ENCODE measurements around the gene CLIC1. TPM values are rescaled to one million over a fixed set of nuclear protein-coding genes. Genes with fewer than 3 reads are reported as not detected.

CLIC1 gene
- total and polyA plus RNA-seq, 7 donors = 172 to 668 (median 251) TPM

DNA sequence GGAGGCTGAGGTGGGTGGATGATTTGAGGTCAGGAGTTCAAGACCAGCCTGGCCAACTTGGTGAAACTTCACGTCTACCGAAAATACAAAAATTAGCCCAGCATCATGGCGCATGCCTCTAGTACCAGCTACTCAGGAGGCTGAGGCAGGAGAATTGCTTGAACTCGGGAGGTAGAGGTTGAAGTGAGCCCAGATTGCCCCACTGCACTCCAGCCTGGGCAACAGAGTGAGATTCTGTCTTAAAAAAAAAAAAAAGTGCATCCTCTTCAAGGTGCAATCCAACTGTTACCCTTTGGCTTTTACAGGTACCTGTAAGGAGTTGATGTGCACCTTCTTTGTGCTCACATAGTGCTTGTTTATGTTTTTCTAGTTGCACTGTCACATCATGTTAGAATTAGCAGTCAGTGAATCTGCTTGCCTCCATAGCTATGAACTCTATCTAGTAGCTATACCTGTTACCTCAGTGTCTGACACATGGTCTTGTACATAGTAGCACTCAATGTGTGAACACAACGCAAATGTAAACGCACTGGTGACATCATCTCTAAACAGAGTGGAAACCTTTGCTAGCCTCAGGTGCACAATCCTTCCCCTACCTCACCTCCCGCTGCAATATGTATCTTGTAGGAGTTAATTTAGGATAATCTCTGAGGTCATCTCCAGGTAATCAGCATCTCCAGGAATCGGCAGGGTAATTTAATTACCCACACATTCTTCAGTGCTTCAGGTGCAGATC, 13.1 kb upstream of the CLIC1 start:
- intact Hi-C loops (cut with DNase I) = no loop called here
- H3K4me3 ChIP-seq = no peak overlapping the region
- 85 to 94% methylated on average over 8 of the region's 8 CpGs for WGBS, 2 donors
- no peaks in the 10 kb centered on the region for H3K27me3 ChIP-seq
- no peaks in the 10 kb centered on the region for H3K9me3 ChIP-seq
- H3K4me1 ChIP-seq = peaks cover 0 to 14% (median 6%) of the 10 kb centered on the region in 4 donors
- TF ChIP-seq POLR2A (IDR thresholded peaks at IDR 0.05) (no peak), POLR2AphosphoS5 (IDR thresholded peaks at IDR 0.05) (no peak), EP300 (IDR thresholded peaks at IDR 0.05) (no peak)
- TF ChIP-seq, protein P1, sequence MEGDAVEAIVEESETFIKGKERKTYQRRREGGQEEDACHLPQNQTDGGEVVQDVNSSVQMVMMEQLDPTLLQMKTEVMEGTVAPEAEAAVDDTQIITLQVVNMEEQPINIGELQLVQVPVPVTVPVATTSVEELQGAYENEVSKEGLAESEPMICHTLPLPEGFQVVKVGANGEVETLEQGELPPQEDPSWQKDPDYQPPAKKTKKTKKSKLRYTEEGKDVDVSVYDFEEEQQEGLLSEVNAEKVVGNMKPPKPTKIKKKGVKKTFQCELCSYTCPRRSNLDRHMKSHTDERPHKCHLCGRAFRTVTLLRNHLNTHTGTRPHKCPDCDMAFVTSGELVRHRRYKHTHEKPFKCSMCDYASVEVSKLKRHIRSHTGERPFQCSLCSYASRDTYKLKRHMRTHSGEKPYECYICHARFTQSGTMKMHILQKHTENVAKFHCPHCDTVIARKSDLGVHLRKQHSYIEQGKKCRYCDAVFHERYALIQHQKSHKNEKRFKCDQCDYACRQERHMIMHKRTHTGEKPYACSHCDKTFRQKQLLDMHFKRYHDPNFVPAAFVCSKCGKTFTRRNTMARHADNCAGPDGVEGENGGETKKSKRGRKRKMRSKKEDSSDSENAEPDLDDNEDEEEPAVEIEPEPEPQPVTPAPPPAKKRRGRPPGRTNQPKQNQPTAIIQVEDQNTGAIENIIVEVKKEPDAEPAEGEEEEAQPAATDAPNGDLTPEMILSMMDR (IDR thresholded peaks at IDR 0.05) = no peak
- DNase-seq = no peak
- H3K27ac ChIP-seq = no peak overlapping the region
- no peaks in the 10 kb centered on the region for H3K36me3 ChIP-seq

DNA sequence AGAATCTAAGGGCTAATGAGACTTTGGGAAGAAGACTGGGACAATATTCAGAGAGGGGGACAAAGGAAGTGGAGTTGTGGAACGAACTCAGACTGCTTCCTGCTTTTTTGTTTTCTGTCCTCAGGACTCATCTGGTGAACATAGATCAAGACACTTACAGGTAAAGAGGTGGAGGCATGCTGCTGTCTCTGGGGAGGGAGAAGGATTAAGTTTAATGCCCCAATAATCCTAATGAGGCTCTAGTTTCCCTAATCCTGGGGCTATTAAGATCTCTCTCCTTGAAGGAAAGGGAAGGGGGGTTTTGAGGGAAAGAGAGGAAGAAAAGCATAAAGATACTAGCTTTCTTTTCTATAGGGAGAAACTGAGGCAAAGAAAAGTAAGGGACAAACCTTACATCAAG, 8.1 kb upstream of the CLIC1 start:
- WGBS, 2 donors = 68 to 76% methylated on average over 1 of the region's 1 CpG
- H3K4me3 ChIP-seq = no peak overlapping the region
- no peak for DNase-seq
- no peak for TF ChIP-seq POLR2A (IDR thresholded peaks at IDR 0.05)
- no peak for TF ChIP-seq POLR2AphosphoS5 (IDR thresholded peaks at IDR 0.05)
- TF ChIP-seq, protein P1 (IDR thresholded peaks at IDR 0.05) = no peak
- TF ChIP-seq EP300 (IDR thresholded peaks at IDR 0.05) = no peak
- no peak overlapping the region for H3K27ac ChIP-seq
- intact Hi-C loops (cut with DNase I) = no loop called here
- H3K4me1 ChIP-seq = peaks cover 0 to 27% (median 16%) of the 10 kb centered on the region in 4 donors
- no peaks in the 10 kb centered on the region for H3K27me3 ChIP-seq
- no peaks in the 10 kb centered on the region for H3K36me3 ChIP-seq
- no peaks in the 10 kb centered on the region for H3K9me3 ChIP-seq

DNA sequence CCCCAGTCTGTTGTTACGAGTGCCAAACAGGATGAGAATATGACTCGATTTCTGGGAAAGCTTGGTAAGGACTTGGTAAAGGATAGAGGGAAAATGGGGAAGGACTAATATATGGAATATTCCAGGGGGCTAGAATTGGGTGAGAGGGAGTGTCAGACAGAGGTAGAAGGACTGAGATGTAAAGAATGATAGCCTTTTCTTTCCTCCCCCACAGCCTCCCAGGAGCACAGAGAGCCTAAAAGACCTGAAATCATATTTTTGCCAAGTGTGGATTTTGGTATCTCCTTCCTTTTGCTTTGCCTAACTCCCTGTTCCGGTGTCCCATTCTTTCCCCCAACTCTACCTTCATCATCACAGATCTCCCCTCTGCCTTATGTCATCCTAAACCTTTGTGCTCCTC, 6.6 kb upstream of the CLIC1 start:
- Histone ChIP-seq H3K27me3 (no peaks in the 10 kb centered on the region), H3K27ac (no peak overlapping the region), H3K4me3 (no peak overlapping the region), H3K36me3 (no peaks in the 10 kb centered on the region), H3K4me1 (peaks cover 0 to 33% (median 21%) of the 10 kb centered on the region in 4 donors), H3K9me3 (no peaks in the 10 kb centered on the region)
- TF ChIP-seq EP300 (IDR thresholded peaks at IDR 0.05) = no peak
- no peak for TF ChIP-seq POLR2A (IDR thresholded peaks at IDR 0.05)
- whole genome bisulfite sequencing, 2 donors = 92 to 96% methylated on average over 3 of the region's 3 CpGs
- no peak for DNase-seq
- intact Hi-C loops (cut with DNase I) = no loop called here

DNA sequence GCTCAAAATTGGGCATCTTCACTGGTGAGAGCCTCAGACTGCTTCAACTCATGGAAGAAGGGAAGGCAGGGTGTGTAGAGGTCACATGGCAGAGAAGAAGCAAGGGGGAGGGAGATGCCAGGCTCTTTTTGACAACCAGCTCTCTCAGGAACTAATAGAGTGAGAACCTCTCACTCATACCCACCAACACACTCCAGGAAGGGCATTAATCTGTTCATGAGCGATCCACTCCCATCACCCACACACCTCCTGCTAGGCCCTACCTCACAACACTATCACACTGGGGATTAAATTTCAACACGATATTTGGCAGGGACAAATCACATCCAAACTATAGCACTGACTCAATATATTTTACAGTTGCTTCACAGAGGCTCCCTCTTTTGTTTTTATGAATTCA, 5.5 kb upstream of the CLIC1 start:
- Histone ChIP-seq H3K27ac (no peak overlapping the region), H3K27me3 (no peaks in the 10 kb centered on the region), H3K36me3 (no peaks in the 10 kb centered on the region), H3K9me3 (no peaks in the 10 kb centered on the region), H3K4me3 (no peak overlapping the region), H3K4me1 (peaks cover 0 to 26% (median 18%) of the 10 kb centered on the region in 4 donors)
- intact Hi-C loops (cut with DNase I) = loop anchor here (2.0 kb wide), 1 partner anchor 53 kb away; the partner anchor contains the start of gene VARS1
- TF ChIP-seq, protein P1 (IDR thresholded peaks at IDR 0.05) = no peak
- no peak for TF ChIP-seq POLR2A (IDR thresholded peaks at IDR 0.05)
- no peak for TF ChIP-seq EP300 (IDR thresholded peaks at IDR 0.05)
- TF ChIP-seq POLR2AphosphoS5 (IDR thresholded peaks at IDR 0.05) = no peak
- 83 to 90% methylated on average over 2 of the region's 2 CpGs for WGBS, 2 donors
- DNase-seq = no peak

DNA sequence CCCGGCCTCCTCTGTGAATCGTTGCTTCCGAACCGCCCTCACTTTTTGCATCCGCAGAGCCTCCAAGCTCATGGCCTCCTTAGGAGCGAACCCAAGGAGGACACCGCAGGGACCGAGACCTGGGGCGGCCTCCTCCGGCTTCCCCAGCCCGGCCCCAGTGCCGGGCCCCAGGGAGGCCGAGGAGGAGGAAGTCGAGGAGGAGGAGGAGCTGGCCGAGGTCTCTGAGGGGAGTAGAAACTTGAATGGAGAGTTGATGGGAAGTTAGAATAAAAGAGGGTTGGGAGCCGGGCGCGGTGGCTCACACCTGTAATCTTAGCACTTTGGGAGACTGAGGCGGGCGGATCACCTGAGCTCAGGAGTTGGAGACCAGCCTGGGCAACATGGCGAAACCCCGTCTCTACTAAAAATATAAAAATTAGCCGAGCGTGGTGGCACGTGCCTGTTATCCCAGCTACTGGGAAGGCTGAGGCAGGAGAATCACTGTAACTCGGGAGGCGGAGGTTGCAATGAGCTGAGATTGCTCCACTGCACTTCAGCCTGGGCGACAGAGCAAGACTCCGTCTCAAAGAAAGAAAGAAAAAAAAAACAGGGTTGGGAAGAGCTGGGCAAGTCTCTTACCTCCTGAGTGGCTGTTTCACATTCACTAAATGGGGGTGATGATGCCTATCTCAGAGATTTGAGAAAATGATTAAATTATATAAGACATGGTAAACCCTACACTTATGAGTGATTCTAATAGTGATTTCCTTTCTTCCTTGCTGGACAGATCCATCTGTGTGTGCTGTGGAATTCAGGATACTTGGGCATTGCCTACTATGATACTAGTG, 4.3 kb upstream of the CLIC1 start:
- no peak for DNase-seq
- Histone ChIP-seq H3K36me3 (no peaks in the 10 kb centered on the region), H3K4me3 (peak overlapping the region; percentile 37 to 83 (median 73)), H3K4me1 (peaks cover 0 to 26% (median 21%) of the 10 kb centered on the region in 4 donors), H3K27me3 (no peaks in the 10 kb centered on the region), H3K9me3 (no peaks in the 10 kb centered on the region), H3K27ac (peak overlapping the region; percentile 59 to 78 (median 75))
- TF ChIP-seq POLR2AphosphoS5 (IDR thresholded peaks at IDR 0.05) (no peak), EP300 (IDR thresholded peaks at IDR 0.05) (no peak), POLR2A (IDR thresholded peaks at IDR 0.05) (no peak)
- TF ChIP-seq, protein P1 (IDR thresholded peaks at IDR 0.05) = no peak
- WGBS, 2 donors = 3 to 8% methylated on average over 29 of the region's 29 CpGs
- intact Hi-C loops (cut with DNase I) = loop anchor here (2.0 kb wide), 1 partner anchor 54 kb away; the partner anchor contains the start of gene VARS1

Measured in sigmoid colon (tissue), 7 donors.